Spleen (tissue), 7 donors: ENCODE measurements around the gene RELCH.

Experiments
- CTCF ChIP-seq, 11 experiments: fragments of 200-600 bp in 7 of 11; fragments of 450-650 bp in 4 of 11; sonication (generic) in 4 of 11; IDR thresholded peaks in 8 of 11; conservative IDR thresholded peaks in 3 of 11; 1 replicate in 7 of 11; 2 replicates in 4 of 11; pipeline versions ENCODE4 v1.4.0 to v1.8.0; 2016 to 2021; ENCODE audit warnings: antibody characterized with exemption in 11 of 11, inconsistent platforms in 4 of 11, mild to moderate bottlenecking in 1 of 11
- POLR2A ChIP-seq, 3 donors: fragments of 450-650 bp; IDR thresholded peaks; one replicate each; pipeline ENCODE4 v1.5.1; 2017; ENCODE audit warnings: antibody characterized with exemption in 3 of 3, mild to moderate bottlenecking in 1 of 3
- donor health status: DM: no; HTN: no; CAD: no; lungs with moderate emphysema.
- donor health status: DM: no; HTN: no; CAD: no.
- donor health status: DM: no; HTN: no; CAD: no.

GRCh38 chr18:62186774-62187542 is at the start of gene RELCH, which contains the start of gene PIGN:
- TF ChIP-seq CTCF (IDR thresholded peaks at IDR 0.05 in 8 of 11, conservative IDR thresholded peaks at IDR 0.05 in 3 of 11) (peak in 3 of 11 experiments; percentile 25 to 37 (median 33)), POLR2A (IDR thresholded peaks at IDR 0.05) (peak in 2 of 3 donors; percentile 66 to 76)
